HepG2 (cell line): Measurements from ENCODE around the gene FMNL2. TPM values are rescaled to one million over a fixed set of nuclear protein-coding genes. Genes with fewer than 3 reads are reported as not detected.

Experiments
- ATAC-seq: fragments of 200-7000 bp; cut with Tn5 transposase; 3 replicates; pipeline ENCODE4 v1.9.1; 2020; ENCODE audit warnings: mild to moderate bottlenecking, moderate library complexity
- BruUV-seq: library from RNA; stranded (reverse); fragments of 400-500 nt; replicated peaks from 2 replicates; lab custom pipeline; 2021; lab: Mats Ljungman, UMichigan
- CTCF ChIA-PET: fragments of 300-600 bp; formaldehyde crosslinking; extraction: SDS; loops from one replicate; lab custom pipeline; 2021; ENCODE audit warnings: low total read pairs, inconsistent platforms, low intra/inter-chr PET ratio; lab: Yijun Ruan, JAX
- POLR2A ChIA-PET: fragments of 350-600 bp; sonication (Branson Sonifier 250); formaldehyde crosslinking; loops from one replicate; lab custom pipeline; 2020; ENCODE audit warnings: antibody characterized with exemption, inconsistent platforms; lab: Yijun Ruan, JAX
- DNase-seq: peaks from one replicate; pipeline ENCODE4 v3.0.0-alpha.2; 2015; ENCODE audit warnings: low spot score
- FAIRE-seq: peaks from 3 replicates; lab custom pipeline; 2011; peaks lifted over from hg19 to GRCh38; lab: Jason Lieb, UNC
- H2AFZ ChIP-seq: one replicate; pipeline ENCODE4 v1.6.1; 2011; ENCODE audit warnings: low read length, inconsistent platforms
- H3K27ac ChIP-seq: fragments of 300-600 bp; 3 replicates; pipeline ENCODE4 v1.8.0; 2011; ENCODE audit warnings: mixed run types, mild to moderate bottlenecking, mixed read lengths, low read length, inconsistent platforms; ENCODE audit not compliant: insufficient read depth; ENCODE audit errors: extremely low read length
- H3K27me3 ChIP-seq, 2 experiments: fragments of 200-600 bp in 1 of 2; 2 replicates in 1 of 2; 3 replicates in 1 of 2; pipeline versions ENCODE4 v1.6.0 to v1.8.0; 2011; ENCODE audit warnings: low read length in 2 of 2, mild to moderate bottlenecking in 2 of 2, moderate library complexity in 2 of 2, inconsistent platforms in 1 of 2; ENCODE audit not compliant: insufficient read depth in 2 of 2, control insufficient read depth in 1 of 2
- H3K36me3 ChIP-seq, 2 experiments: fragments of 200-600 bp in 1 of 2; replicated peaks in 1 of 2; 2 replicates in 1 of 2; 3 replicates in 1 of 2; pipeline versions ENCODE4 v1.5.1 to v1.8.0; 2011; ENCODE audit warnings: low read length in 2 of 2, inconsistent platforms in 1 of 2; ENCODE audit not compliant: insufficient read depth in 2 of 2, control insufficient read depth in 1 of 2
- H3K4me1 ChIP-seq: 2 replicates; pipeline ENCODE4 v1.5.1; 2012; ENCODE audit warnings: low read length, inconsistent platforms; ENCODE audit not compliant: insufficient read depth
- H3K4me2 ChIP-seq: 2 replicates; pipeline ENCODE4 v1.6.0; 2011; ENCODE audit warnings: low read depth, low read length, inconsistent platforms
- H3K4me3 ChIP-seq, 3 experiments: fragments of 200-600 bp in 1 of 3; sonication (generic), shearing (Covaris generic) in 1 of 3; replicated peaks in 1 of 3; 2 replicates each; pipeline ENCODE4 v1.5.1; 2011 to 2016; ENCODE audit warnings: low read length in 3 of 3, inconsistent platforms in 2 of 3, low read depth in 2 of 3, mild to moderate bottlenecking in 2 of 3, control low read depth in 1 of 3, mixed read lengths in 1 of 3; ENCODE audit not compliant: insufficient read depth in 1 of 3
- H3K79me2 ChIP-seq: one replicate; pipeline ENCODE4 v1.6.1; 2011; ENCODE audit warnings: low read length, inconsistent platforms; ENCODE audit not compliant: insufficient read depth
- H3K9ac ChIP-seq: 2 replicates; pipeline ENCODE4 v1.6.0; 2011; ENCODE audit warnings: mild to moderate bottlenecking, low read depth, low read length, inconsistent platforms; ENCODE audit not compliant: insufficient read depth
- H3K9me3 ChIP-seq: 2 replicates; pipeline ENCODE4 v1.5.1; 2012; ENCODE audit warnings: mild to moderate bottlenecking, low read length
- H4K20me1 ChIP-seq: 2 replicates; pipeline ENCODE4 v1.6.0; 2011; ENCODE audit warnings: inconsistent platforms, mild to moderate bottlenecking, low read length, moderate library complexity; ENCODE audit not compliant: insufficient read depth
- AGO2 ChIP-seq: fragments of 200-400 bp; formaldehyde crosslinking; optimal IDR thresholded peaks from 2 replicates; pipeline ENCODE3; 2017; ENCODE audit warnings: mild to moderate bottlenecking, low read depth, low read length, moderate library complexity
- ATF7 ChIP-seq, 2 experiments: fragments of 450-650 bp in 1 of 2; sonication (generic) in 1 of 2; formaldehyde crosslinking in 1 of 2; IDR thresholded peaks; 2 replicates each; pipeline versions ENCODE4 v1.4.0 to v1.6.1; 2016 to 2020; ENCODE audit warnings: antibody characterized with exemption in 1 of 2, mild to moderate bottlenecking in 1 of 2, missing genetic modification reagents in 1 of 2
- ERF ChIP-seq: IDR thresholded peaks from 2 replicates; pipeline ENCODE4 v1.6.1; 2018; ENCODE audit warnings: missing biosample characterization, missing genetic modification reagents
- GATAD1 ChIP-seq: IDR thresholded peaks from 2 replicates; pipeline ENCODE4 v1.6.1; 2016; ENCODE audit warnings: missing genetic modification reagents, missing compliant biosample characterization
- HOXD1 ChIP-seq: sonication (generic); formaldehyde crosslinking; IDR thresholded peaks from 2 replicates; pipeline ENCODE4 v1.5.0; 2020; ENCODE audit warnings: missing genetic modification reagents
- ISL2 ChIP-seq: sonication (generic); formaldehyde crosslinking; IDR thresholded peaks from 2 replicates; pipeline ENCODE4 v1.5.0; 2020; ENCODE audit warnings: missing genetic modification reagents
- MEIS2 ChIP-seq: sonication (generic); formaldehyde crosslinking; IDR thresholded peaks from 2 replicates; pipeline ENCODE4 v1.9.0; 2021; ENCODE audit warnings: mild to moderate bottlenecking, missing genetic modification reagents
- NFE2L1 ChIP-seq: sonication (generic); formaldehyde crosslinking; IDR thresholded peaks from 2 replicates; pipeline ENCODE4 v1.4.0; 2020; ENCODE audit warnings: missing genetic modification reagents, mild to moderate bottlenecking, borderline replicate concordance
- NFIB ChIP-seq: sonication (generic); formaldehyde crosslinking; IDR thresholded peaks from 2 replicates; pipeline ENCODE4 v1.9.0; 2021; ENCODE audit warnings: missing genetic modification reagents, mild to moderate bottlenecking, borderline replicate concordance
- NFIC ChIP-seq: IDR thresholded peaks from 2 replicates; pipeline ENCODE4 v1.6.1; 2012; ENCODE audit warnings: mild to moderate bottlenecking, low read length, inconsistent platforms
- NR2F2 ChIP-seq: IDR thresholded peaks from 2 replicates; pipeline ENCODE4 v1.6.1; 2012; ENCODE audit warnings: low read depth, inconsistent platforms, borderline replicate concordance
- ONECUT2 ChIP-seq: sonication (generic); formaldehyde crosslinking; IDR thresholded peaks from 2 replicates; pipeline ENCODE4 v1.4.0; 2020; ENCODE audit warnings: missing genetic modification reagents
- SALL2 ChIP-seq: sonication (generic); formaldehyde crosslinking; IDR thresholded peaks from 2 replicates; pipeline ENCODE4 v1.8.1; 2023; ENCODE audit warnings: mild to moderate bottlenecking, missing genetic modification reagents, inconsistent platforms
- SMAD9 ChIP-seq: sonication (generic); formaldehyde crosslinking; IDR thresholded peaks from 2 replicates; pipeline ENCODE4 v1.5.1; 2020; ENCODE audit warnings: mild to moderate bottlenecking, missing genetic modification reagents
- SRSF1 ChIP-seq: fragments of 200-400 bp; formaldehyde crosslinking; optimal IDR thresholded peaks from 2 replicates; pipeline ENCODE3; 2017; ENCODE audit warnings: mild to moderate bottlenecking, low read depth, low read length, moderate library complexity
- ZFP1 ChIP-seq: IDR thresholded peaks from 2 replicates; pipeline ENCODE4 v1.6.1; 2016
- ZNF501 ChIP-seq: sonication (generic); formaldehyde crosslinking; IDR thresholded peaks from 2 replicates; pipeline ENCODE4 v1.5.1; 2020; ENCODE audit warnings: mild to moderate bottlenecking, moderate library complexity, missing genetic modification reagents
- ZNF546 ChIP-seq: sonication (generic); formaldehyde crosslinking; conservative IDR thresholded peaks from 2 replicates; pipeline ENCODE4 v1.8.1; 2023; ENCODE audit warnings: mild to moderate bottlenecking, missing genetic modification reagents
- WGBS: methylation state at CpG from one replicate; pipeline ENCODE4 v1.1.6; 2017; ENCODE audit warnings: low lambda C conversion rate; 5-methylcytosine and 5-hydroxymethylcytosine counted together
- in situ Hi-C: cut with HindIII; loops from 2 replicates; pipeline ENCODE4 v1.10.0; 2017; ENCODE audit warnings: low pct_unique_long_range_greater_than_20kb; ENCODE audit not compliant: extremely low pct_ligation_motif_present
- intact Hi-C: fragments of 100-400 bp; cut with micrococcal nuclease; formaldehyde crosslinking; loops from one replicate; pipeline ENCODE4 v1.10.0; 2022; ENCODE audit not compliant: unreplicated experiment
- polyA plus RNA-seq, 8 experiments: library from polyadenylated mRNA; depleted of rRNA in 3 of 8; stranded (reverse) in 7 of 8; unstranded in 1 of 8; fragments of >200 nt; fragmentation: Illumina TruSeq in 4 of 8; extraction: Trizol in 4 of 8; gene quantifications; 2 replicates each; pipeline versions ENCODE4 v1.2.1 to v1.2.3, GENCODE V29; 2011 to 2016; ENCODE audit warnings: low read depth in 4 of 8, missing spikeins in 1 of 8, mixed read lengths in 1 of 8; ENCODE audit not compliant: insufficient read depth in 1 of 8
- total RNA-seq, 5 experiments: library from RNA; depleted of rRNA; stranded (reverse); fragments of >200 nt; fragmentation: Illumina TruSeq; extraction: Trizol; gene quantifications; 2 replicates each; pipeline ENCODE4 v1.2.3, GENCODE V29; 2016; ENCODE audit warnings: low read depth in 1 of 5
- TF ChIP-seq, protein P1 (sequence below): sonication (generic); formaldehyde crosslinking; IDR thresholded peaks from 2 replicates; pipeline ENCODE4 v1.8.1; 2023; ENCODE audit warnings: mild to moderate bottlenecking, inconsistent platforms, moderate library complexity, missing genetic modification reagents, borderline replicate concordance
- TF ChIP-seq, protein P2 (sequence below): sonication (generic); formaldehyde crosslinking; IDR thresholded peaks from 2 replicates; pipeline ENCODE4 v1.4.0; 2020; ENCODE audit warnings: mild to moderate bottlenecking, missing genetic modification reagents
- TF ChIP-seq, protein P3 (sequence below): sonication (generic); formaldehyde crosslinking; IDR thresholded peaks from 2 replicates; pipeline ENCODE4; 2020; ENCODE audit warnings: missing genetic modification reagents, mild to moderate bottlenecking, borderline replicate concordance

FMNL2 gene
- total and polyA plus RNA-seq, 2 of the 13 experiments (the other 11 are each of a cell fraction or from before 2014, with no cell fraction given), result 66.5 to 67.7 TPM

DNA sequence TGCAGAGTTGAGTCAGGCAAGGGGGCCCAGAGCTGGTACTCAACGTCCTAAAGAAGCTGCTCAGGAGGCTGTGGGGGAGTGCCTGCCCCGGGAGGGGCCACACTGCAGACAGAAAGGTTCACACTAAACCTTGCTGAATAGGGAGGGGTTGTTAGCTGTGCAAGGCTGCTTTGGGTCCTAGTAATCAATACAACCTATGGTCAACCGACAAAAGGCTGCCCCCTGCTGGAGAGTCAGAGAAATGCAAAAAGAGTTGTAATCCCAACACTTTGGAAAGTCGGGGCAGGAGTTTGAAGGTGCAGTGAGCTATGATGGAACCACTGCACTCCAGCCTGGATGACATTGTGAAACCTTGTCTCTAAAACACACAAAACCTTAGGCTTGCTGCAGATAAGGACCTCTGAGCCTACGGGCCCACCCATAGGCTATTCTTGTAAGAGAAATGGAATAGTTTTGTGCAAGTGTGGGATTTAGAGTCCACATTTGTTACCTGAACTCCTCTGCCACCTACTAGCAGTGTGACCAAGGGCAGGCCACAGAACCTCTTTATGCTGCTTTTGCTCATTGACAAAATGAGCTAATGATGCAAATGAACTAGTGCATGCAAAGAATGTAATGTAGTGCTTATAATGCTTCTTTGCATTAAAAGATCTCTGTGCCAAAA lies 300.8 kb downstream of the FMNL2 start:
- intact Hi-C loops (loop anchor here (1.0 to 2.0 kb wide), 3 partner anchors 445 to 599 kb away; no protein-coding TSS in a partner anchor), in situ Hi-C loops (loop anchor here (5.0 to 10.0 kb wide), 3 partner anchors 301 to 601 kb away; partner anchors contain the start of gene FMNL2)
- TF ChIP-seq SRSF1 (no peak), NR2F2 (0 out of 2 replicates have a peak, but pooled peaks have one; percentile 19), ZFP1 (CRISPR knock-in tag) (no peak), ZNF501 (CRISPR knock-in tag) (0 out of 2 replicates have a peak, but pooled peaks have one; percentile 46), GATAD1 (CRISPR knock-in tag) (no peak), ZNF546 (no peak), NFIB (no peak), NFIC (no peak), ATF7 (IDR thresholded peaks at IDR 0.05) (no peak), ATF7 (CRISPR knock-in tag; IDR thresholded peaks at IDR 0.05) (no peak), HOXD1 (no peak), MEIS2 (no peak), ONECUT2 (peak; percentile 97), NFE2L1 (CRISPR knock-in tag) (no peak), ERF (CRISPR knock-in tag) (0 out of 2 replicates have a peak, but pooled peaks have one; percentile 39), SALL2 (CRISPR knock-in tag) (peak; percentile 74; the same call in 1 of the 2 replicates), SMAD9 (CRISPR knock-in tag) (no peak), ISL2 (CRISPR knock-in tag) (0 out of 2 replicates have a peak, but pooled peaks have one; percentile 20), AGO2 (no peak)
- TF ChIP-seq, protein P1, sequence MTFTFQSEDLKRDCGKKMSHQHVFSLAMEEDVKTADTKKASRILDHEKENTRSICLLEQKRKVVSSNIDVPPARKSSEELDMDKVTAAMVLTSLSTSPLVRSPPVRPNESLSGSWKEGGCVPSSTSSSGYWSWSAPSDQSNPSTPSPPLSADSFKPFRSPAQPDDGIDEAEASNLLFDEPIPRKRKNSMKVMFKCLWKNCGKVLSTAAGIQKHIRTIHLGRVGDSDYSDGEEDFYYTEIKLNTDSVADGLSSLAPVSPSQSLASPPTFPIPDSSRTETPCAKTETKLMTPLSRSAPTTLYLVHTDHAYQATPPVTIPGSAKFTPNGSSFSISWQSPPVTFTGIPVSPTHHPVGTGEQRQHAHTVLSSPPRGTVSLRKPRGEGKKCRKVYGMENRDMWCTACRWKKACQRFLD, result no peak
- TF ChIP-seq, protein P2, sequence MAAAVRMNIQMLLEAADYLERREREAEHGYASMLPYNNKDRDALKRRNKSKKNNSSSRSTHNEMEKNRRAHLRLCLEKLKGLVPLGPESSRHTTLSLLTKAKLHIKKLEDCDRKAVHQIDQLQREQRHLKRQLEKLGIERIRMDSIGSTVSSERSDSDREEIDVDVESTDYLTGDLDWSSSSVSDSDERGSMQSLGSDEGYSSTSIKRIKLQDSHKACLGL (CRISPR knock-in tag), result no peak
- TF ChIP-seq, protein P3, sequence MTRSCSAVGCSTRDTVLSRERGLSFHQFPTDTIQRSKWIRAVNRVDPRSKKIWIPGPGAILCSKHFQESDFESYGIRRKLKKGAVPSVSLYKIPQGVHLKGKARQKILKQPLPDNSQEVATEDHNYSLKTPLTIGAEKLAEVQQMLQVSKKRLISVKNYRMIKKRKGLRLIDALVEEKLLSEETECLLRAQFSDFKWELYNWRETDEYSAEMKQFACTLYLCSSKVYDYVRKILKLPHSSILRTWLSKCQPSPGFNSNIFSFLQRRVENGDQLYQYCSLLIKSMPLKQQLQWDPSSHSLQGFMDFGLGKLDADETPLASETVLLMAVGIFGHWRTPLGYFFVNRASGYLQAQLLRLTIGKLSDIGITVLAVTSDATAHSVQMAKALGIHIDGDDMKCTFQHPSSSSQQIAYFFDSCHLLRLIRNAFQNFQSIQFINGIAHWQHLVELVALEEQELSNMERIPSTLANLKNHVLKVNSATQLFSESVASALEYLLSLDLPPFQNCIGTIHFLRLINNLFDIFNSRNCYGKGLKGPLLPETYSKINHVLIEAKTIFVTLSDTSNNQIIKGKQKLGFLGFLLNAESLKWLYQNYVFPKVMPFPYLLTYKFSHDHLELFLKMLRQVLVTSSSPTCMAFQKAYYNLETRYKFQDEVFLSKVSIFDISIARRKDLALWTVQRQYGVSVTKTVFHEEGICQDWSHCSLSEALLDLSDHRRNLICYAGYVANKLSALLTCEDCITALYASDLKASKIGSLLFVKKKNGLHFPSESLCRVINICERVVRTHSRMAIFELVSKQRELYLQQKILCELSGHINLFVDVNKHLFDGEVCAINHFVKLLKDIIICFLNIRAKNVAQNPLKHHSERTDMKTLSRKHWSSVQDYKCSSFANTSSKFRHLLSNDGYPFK (CRISPR knock-in tag), result no peak

More for the DNA sequence above, 300.8 kb downstream of the FMNL2 start:
- Histone ChIP-seq H3K9me3 (no peaks in the 10 kb centered on the region), H3K9ac (no peak overlapping the region), H3K27me3 (no peaks in the 10 kb centered on the region), H2AFZ (no peak overlapping the region), H3K4me3 (no peak overlapping the region), H3K4me2 (no peak overlapping the region), H3K4me1 (peaks cover 5% of the 10 kb centered on the region; the same call in 1 of the 2 replicates), H3K79me2 (no peaks in the 10 kb centered on the region), H3K27ac (no peak overlapping the region), H4K20me1 (no peaks in the 10 kb centered on the region), H3K36me3 (peaks cover 36 to 79% of the 10 kb centered on the region in 2 experiments)
- ChIA-PET POLR2A (interaction anchor here (1.2 to 1.6 kb wide), 2 partner anchors 13 to 461 kb away, joined by 3 read pairs; no protein-coding TSS in a partner anchor), CTCF (interaction anchor here (1.9 to 3.4 kb wide), 3 partner anchors 446 to 599 kb away, joined by 6 to 38 read pairs (median 26); partner anchors contain the start of gene STAM2)
- ATAC-seq (peak; percentile 77), DNase-seq (peak; percentile 76), FAIRE-seq (peak; percentile 92)
- WGBS, result 46% methylated on average over 5 of the region's 5 CpGs
- no TSS peak for BruUV-seq
